Measurements from ENCODE around the gene NDUFV2. TPM values are rescaled to one million over a fixed set of nuclear protein-coding genes. Genes with fewer than 3 reads are reported as not detected.

NDUFV2 gene
- total RNA-seq, 4 donors from 2014 or later: 251 to 386 (median 277) TPM

DNA sequence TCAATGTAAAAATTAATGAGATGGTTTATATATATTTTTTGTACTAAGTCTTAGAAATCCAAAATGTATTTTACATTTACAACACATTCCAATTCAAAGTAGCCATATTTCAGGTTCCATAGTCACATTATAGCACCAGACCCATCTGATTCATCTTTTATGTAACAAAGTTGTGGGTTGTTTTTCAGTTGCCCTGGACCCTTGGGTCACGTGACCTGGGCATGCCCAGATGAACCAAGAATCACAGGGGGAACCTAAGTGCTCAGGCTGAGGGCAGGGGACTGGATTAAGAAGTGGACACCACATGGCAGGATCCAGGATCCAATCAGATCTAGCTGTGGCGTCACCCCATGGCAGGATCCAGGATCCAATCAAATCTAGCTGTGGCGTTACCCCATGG lies 44.9 kb upstream of the NDUFV2 start:
- ATAC-seq: no peak

DNA sequence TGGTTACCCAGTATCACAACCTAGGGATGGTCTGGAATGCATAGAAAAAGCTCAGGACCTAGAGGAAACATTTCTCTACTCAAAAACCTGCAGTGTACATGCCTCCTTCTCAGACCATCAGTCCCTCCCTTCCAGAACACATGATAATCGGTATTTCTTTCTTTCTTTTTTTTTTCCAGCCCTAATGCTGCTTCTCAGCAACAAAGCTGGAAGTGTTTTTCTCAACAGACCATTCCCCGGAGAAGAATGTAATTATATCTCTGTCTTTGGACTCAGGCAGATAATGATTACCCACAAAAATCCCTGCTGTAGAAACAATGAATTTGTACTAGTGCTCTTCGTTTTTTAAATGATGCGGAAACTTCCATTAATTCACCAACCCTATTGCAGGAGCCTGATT lies 44.1 kb upstream of the NDUFV2 start:
- H3K9me3 ChIP-seq: no peaks in the 10 kb centered on the region
- no peak for ATAC-seq
- in situ Hi-C loops (cut with MboI; ENCODE audit: low sequenced_read_pairs in 4 of 4): loop anchor here in 3 of 4 donors (25.0 kb wide), 1 partner anchor 454 kb away; no protein-coding TSS in a partner anchor
- H3K36me3 ChIP-seq: no peaks in the 10 kb centered on the region
- H3K27ac ChIP-seq: no peak overlapping the region
- intact Hi-C loops (cut with DNase I; ENCODE audit: low total_unique reads): loop anchor here (5.0 kb wide), 1 partner anchor 41 kb away; no protein-coding TSS in a partner anchor
- H3K4me1 ChIP-seq: peaks cover 0 to 8% of the 10 kb centered on the region in 2 donors
- no peak overlapping the region for H3K4me3 ChIP-seq
- no peak for TF ChIP-seq POLR2A (IDR thresholded peaks at IDR 0.05)
- TF ChIP-seq, protein P1, sequence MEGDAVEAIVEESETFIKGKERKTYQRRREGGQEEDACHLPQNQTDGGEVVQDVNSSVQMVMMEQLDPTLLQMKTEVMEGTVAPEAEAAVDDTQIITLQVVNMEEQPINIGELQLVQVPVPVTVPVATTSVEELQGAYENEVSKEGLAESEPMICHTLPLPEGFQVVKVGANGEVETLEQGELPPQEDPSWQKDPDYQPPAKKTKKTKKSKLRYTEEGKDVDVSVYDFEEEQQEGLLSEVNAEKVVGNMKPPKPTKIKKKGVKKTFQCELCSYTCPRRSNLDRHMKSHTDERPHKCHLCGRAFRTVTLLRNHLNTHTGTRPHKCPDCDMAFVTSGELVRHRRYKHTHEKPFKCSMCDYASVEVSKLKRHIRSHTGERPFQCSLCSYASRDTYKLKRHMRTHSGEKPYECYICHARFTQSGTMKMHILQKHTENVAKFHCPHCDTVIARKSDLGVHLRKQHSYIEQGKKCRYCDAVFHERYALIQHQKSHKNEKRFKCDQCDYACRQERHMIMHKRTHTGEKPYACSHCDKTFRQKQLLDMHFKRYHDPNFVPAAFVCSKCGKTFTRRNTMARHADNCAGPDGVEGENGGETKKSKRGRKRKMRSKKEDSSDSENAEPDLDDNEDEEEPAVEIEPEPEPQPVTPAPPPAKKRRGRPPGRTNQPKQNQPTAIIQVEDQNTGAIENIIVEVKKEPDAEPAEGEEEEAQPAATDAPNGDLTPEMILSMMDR (IDR thresholded peaks at IDR 0.05 in 4 of 5, conservative IDR thresholded peaks at IDR 0.05 in 1 of 5): no peak
- no peak for DNase-seq
- no peaks in the 10 kb centered on the region for H3K27me3 ChIP-seq

More for the DNA sequence above, 44.9 kb upstream of the NDUFV2 start:
- Histone ChIP-seq H3K9me3 (no peaks in the 10 kb centered on the region), H3K27me3 (no peaks in the 10 kb centered on the region), H3K27ac (no peak overlapping the region), H3K36me3 (no peaks in the 10 kb centered on the region), H3K4me3 (no peak overlapping the region), H3K4me1 (peaks cover 0 to 8% of the 10 kb centered on the region in 2 donors)
- TF ChIP-seq POLR2A (IDR thresholded peaks at IDR 0.05): no peak
- TF ChIP-seq, protein P1 (IDR thresholded peaks at IDR 0.05 in 4 of 5, conservative IDR thresholded peaks at IDR 0.05 in 1 of 5): no peak
- in situ Hi-C loops (cut with MboI; ENCODE audit: low sequenced_read_pairs in 4 of 4) (loop anchor here in 3 of 4 donors (25.0 kb wide), 1 partner anchor 455 kb away; no protein-coding TSS in a partner anchor), intact Hi-C loops (cut with DNase I; ENCODE audit: low total_unique reads) (loop anchor here (5.0 kb wide), 1 partner anchor 40 kb away; no protein-coding TSS in a partner anchor)
- DNase-seq: no peak

DNA sequence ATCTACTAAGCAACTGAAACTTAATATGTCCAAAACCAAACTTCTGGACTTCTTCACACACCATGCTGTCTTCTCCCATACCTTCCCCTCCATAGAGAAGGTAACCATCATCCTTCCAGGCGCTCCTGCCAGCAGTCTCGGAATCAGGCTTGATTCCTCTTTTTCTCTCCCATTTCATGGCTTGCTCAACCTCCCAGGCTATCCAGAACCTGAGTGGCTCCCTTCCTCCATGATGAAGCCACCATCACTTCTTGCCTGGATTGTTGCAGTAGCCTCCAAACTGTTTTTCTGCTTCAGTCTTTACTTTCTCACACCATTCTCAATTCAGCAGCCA lies 40.1 kb upstream of the NDUFV2 start:
- ATAC-seq (no peak), DNase-seq (no peak)
- in situ Hi-C loops (cut with MboI; ENCODE audit: low sequenced_read_pairs in 4 of 4) (loop anchor here in 3 of 4 donors (25.0 kb wide), 1 partner anchor 450 kb away; no protein-coding TSS in a partner anchor), intact Hi-C loops (cut with DNase I; ENCODE audit: low total_unique reads) (no loop called here)
- Histone ChIP-seq H3K9me3 (no peaks in the 10 kb centered on the region), H3K4me1 (no peaks in the 10 kb centered on the region), H3K36me3 (no peaks in the 10 kb centered on the region), H3K27ac (no peak overlapping the region), H3K27me3 (no peaks in the 10 kb centered on the region), H3K4me3 (no peak overlapping the region)
- TF ChIP-seq, protein P1 (IDR thresholded peaks at IDR 0.05 in 4 of 5, conservative IDR thresholded peaks at IDR 0.05 in 1 of 5): no peak
- no peak for TF ChIP-seq POLR2A (IDR thresholded peaks at IDR 0.05)

DNA sequence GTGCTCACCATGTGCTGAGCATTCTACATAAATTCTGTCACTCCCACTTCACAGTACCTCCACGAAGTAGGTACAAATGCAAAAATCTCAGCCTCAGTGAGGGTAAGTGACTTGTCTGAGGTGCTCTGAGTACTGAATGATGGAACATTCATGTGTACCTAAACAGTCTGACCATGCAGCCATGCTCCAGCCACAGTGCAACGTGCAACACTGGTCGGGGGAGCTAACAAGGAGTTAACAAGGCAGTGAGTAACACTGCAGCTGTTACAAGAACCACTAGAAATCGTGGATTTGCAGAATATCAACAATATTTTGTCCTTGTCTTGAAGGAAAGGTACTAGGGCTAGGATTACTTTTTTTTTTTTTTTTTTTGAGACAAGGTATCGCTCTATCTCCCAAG lies 36.6 kb upstream of the NDUFV2 start:
- ATAC-seq (no peak), DNase-seq (no peak)
- Histone ChIP-seq H3K4me1 (peaks cover 0 to 7% of the 10 kb centered on the region in 2 donors), H3K27ac (no peak overlapping the region), H3K27me3 (no peaks in the 10 kb centered on the region), H3K36me3 (no peaks in the 10 kb centered on the region), H3K9me3 (no peaks in the 10 kb centered on the region), H3K4me3 (no peak overlapping the region)
- in situ Hi-C loops (cut with MboI; ENCODE audit: low sequenced_read_pairs in 4 of 4): loop anchor here in 3 of 4 donors (25.0 kb wide), 1 partner anchor 446 kb away; no protein-coding TSS in a partner anchor
- no peak for TF ChIP-seq POLR2A (IDR thresholded peaks at IDR 0.05)
- TF ChIP-seq, protein P1 (IDR thresholded peaks at IDR 0.05 in 4 of 5, conservative IDR thresholded peaks at IDR 0.05 in 1 of 5): no peak
- intact Hi-C loops (cut with DNase I; ENCODE audit: low total_unique reads): no loop called here

DNA sequence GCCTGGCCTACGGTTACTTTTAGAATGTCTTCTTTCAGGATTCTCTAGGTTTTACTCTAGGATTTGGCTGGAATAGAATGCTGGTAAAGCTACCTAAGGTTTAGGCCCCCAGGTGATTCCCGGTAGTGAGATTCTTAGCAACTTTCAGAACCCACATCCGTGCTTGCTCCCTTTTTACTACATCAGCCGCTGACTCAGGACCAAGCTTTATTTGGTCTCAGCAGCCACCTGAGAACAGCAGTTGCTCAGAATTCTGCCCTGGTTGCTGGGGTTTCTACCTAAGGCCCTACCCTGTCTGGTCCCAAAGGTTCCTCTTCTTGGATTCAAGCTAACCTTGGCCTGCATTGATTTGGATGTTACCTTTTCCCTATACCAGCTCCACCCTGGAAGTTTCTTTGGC lies 36.1 kb upstream of the NDUFV2 start:
- Histone ChIP-seq H3K4me3 (no peak overlapping the region), H3K27me3 (no peaks in the 10 kb centered on the region), H3K4me1 (peaks cover 0 to 7% of the 10 kb centered on the region in 2 donors), H3K27ac (no peak overlapping the region), H3K36me3 (no peaks in the 10 kb centered on the region), H3K9me3 (no peaks in the 10 kb centered on the region)
- ATAC-seq (no peak), DNase-seq (no peak)
- in situ Hi-C loops (cut with MboI; ENCODE audit: low sequenced_read_pairs in 4 of 4) (loop anchor here in 3 of 4 donors (25.0 kb wide), 1 partner anchor 446 kb away; no protein-coding TSS in a partner anchor), intact Hi-C loops (cut with DNase I; ENCODE audit: low total_unique reads) (no loop called here)
- TF ChIP-seq, protein P1 (IDR thresholded peaks at IDR 0.05 in 4 of 5, conservative IDR thresholded peaks at IDR 0.05 in 1 of 5): no peak
